Smooth muscle cell (in vitro differentiated cells): ENCODE data around the gene TRAPPC2. TPM values are rescaled to one million over a fixed set of nuclear protein-coding genes. Genes with fewer than 3 reads are reported as not detected.

Source experiments
- DNase-seq: peaks from one replicate; lab custom pipeline; 2025; ENCODE audit not compliant: unreplicated experiment; lab: John Stamatoyannopoulos, UW
- H2AFZ ChIP-seq: fragments of 200-600 bp; sonication (generic); 2 replicates; pipeline ENCODE4 v1.6.0; 2016; ENCODE audit warnings: antibody characterized with exemption, low read depth, mild to moderate bottlenecking
- H3F3A ChIP-seq: fragments of 200-600 bp; sonication (generic); 2 replicates; pipeline ENCODE4 v1.6.0; 2017; ENCODE audit warnings: antibody characterized with exemption, low read depth
- H3K27ac ChIP-seq: fragments of 200-600 bp; sonication (generic); 2 replicates; pipeline ENCODE4 v1.5.1; 2016; ENCODE audit warnings: low read depth, mild to moderate bottlenecking
- H3K27me3 ChIP-seq: fragments of 200-600 bp; sonication (generic); 2 replicates; pipeline ENCODE4 v1.6.1; 2016; ENCODE audit warnings: low read depth, mild to moderate bottlenecking
- H3K36me3 ChIP-seq: fragments of 200-600 bp; sonication (generic); 2 replicates; pipeline ENCODE4 v1.5.1; 2016; ENCODE audit warnings: low read depth
- H3K4me1 ChIP-seq: fragments of 200-600 bp; sonication (generic); 2 replicates; pipeline ENCODE4 v1.5.1; 2016; ENCODE audit warnings: low read depth
- H3K4me2 ChIP-seq: fragments of 200-600 bp; sonication (generic); 2 replicates; pipeline ENCODE4 v1.6.0; 2016; ENCODE audit warnings: mild to moderate bottlenecking
- H3K4me3 ChIP-seq: fragments of 200-600 bp; sonication (generic); 2 replicates; pipeline ENCODE4 v1.5.1; 2016; ENCODE audit warnings: mild to moderate bottlenecking
- H3K79me2 ChIP-seq: fragments of 200-600 bp; sonication (generic); 2 replicates; pipeline ENCODE4 v1.6.0; 2016; ENCODE audit warnings: low read depth, mild to moderate bottlenecking
- H3K9ac ChIP-seq: fragments of 200-600 bp; sonication (generic); 2 replicates; pipeline ENCODE4 v1.6.0; 2016; ENCODE audit warnings: low read depth
- H3K9me3 ChIP-seq: fragments of 200-600 bp; sonication (generic); replicated peaks from 2 replicates; pipeline ENCODE4 v1.5.1; 2016; ENCODE audit warnings: low read depth
- H4K20me1 ChIP-seq: fragments of 200-600 bp; sonication (generic); 2 replicates; pipeline ENCODE4 v1.6.0; 2016; ENCODE audit warnings: low read depth
- WGBS: methylation state at CpG from one replicate; pipeline ENCODE4 v1.1.7; 2016; ENCODE audit warnings: low lambda C conversion rate; 5-methylcytosine and 5-hydroxymethylcytosine counted together
- polyA plus RNA-seq: library from polyadenylated mRNA; unstranded; fragments of >200 nt; fragmentation: Nextera tagmentation; extraction: Ambion mirVana; gene quantifications from 2 replicates; pipeline ENCODE4 v1.2.1, GENCODE V29; 2016
- total RNA-seq: library from RNA; depleted of rRNA; stranded (reverse); fragments of >200 nt; gene quantifications from 2 replicates; pipeline ENCODE4 v1.2.3, GENCODE V29; 2014
- TF ChIP-seq, protein P1 (sequence below): fragments of 200-600 bp; sonication (generic); IDR thresholded peaks from 2 replicates; pipeline ENCODE4 v1.5.1; 2017; ENCODE audit warnings: borderline replicate concordance, mild to moderate bottlenecking, antibody characterized with exemption; ENCODE audit not compliant: insufficient read depth, poor library complexity, severe bottlenecking

TRAPPC2 gene
- total and polyA plus RNA-seq, 2 experiments from 2014 or later: 6.1 to 9.5 TPM

DNA sequence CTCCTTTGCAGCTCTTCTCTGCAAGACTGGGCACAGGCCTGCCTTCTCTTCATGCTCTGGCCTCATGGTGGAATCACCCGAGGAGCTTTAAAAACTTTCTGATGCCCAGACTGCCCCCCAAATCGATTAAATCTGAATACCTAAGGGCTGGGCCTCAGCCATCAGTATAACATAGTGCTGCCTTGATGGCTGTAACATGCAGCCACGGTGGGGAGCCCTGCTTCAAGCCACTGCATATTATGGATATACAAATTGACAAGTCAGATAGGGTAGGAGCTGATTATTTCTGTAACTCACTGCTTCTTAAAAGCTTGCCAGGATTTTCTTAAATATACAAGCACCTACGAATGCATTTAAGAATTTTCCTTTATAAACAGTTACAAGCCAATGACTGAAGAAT is 42.0 kb upstream of the TRAPPC2 start:
- 51% methylated on average over 4 of the region's 4 CpGs for WGBS
- no peak overlapping the region for H3K4me3 ChIP-seq
- H4K20me1 ChIP-seq: no peaks in the 10 kb centered on the region
- H3K9ac ChIP-seq: no peak overlapping the region
- no peak for DNase-seq
- no peaks in the 10 kb centered on the region for H3K4me1 ChIP-seq
- no peak overlapping the region for H3K27ac ChIP-seq
- no peaks in the 10 kb centered on the region for H3K9me3 ChIP-seq
- TF ChIP-seq, protein P1, sequence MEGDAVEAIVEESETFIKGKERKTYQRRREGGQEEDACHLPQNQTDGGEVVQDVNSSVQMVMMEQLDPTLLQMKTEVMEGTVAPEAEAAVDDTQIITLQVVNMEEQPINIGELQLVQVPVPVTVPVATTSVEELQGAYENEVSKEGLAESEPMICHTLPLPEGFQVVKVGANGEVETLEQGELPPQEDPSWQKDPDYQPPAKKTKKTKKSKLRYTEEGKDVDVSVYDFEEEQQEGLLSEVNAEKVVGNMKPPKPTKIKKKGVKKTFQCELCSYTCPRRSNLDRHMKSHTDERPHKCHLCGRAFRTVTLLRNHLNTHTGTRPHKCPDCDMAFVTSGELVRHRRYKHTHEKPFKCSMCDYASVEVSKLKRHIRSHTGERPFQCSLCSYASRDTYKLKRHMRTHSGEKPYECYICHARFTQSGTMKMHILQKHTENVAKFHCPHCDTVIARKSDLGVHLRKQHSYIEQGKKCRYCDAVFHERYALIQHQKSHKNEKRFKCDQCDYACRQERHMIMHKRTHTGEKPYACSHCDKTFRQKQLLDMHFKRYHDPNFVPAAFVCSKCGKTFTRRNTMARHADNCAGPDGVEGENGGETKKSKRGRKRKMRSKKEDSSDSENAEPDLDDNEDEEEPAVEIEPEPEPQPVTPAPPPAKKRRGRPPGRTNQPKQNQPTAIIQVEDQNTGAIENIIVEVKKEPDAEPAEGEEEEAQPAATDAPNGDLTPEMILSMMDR: no peak
- no peaks in the 10 kb centered on the region for H3F3A ChIP-seq
- H3K79me2 ChIP-seq: no peaks in the 10 kb centered on the region
- H2AFZ ChIP-seq: no peak overlapping the region
- H3K36me3 ChIP-seq: no peaks in the 10 kb centered on the region
- H3K4me2 ChIP-seq: no peak overlapping the region
- no peaks in the 10 kb centered on the region for H3K27me3 ChIP-seq

DNA sequence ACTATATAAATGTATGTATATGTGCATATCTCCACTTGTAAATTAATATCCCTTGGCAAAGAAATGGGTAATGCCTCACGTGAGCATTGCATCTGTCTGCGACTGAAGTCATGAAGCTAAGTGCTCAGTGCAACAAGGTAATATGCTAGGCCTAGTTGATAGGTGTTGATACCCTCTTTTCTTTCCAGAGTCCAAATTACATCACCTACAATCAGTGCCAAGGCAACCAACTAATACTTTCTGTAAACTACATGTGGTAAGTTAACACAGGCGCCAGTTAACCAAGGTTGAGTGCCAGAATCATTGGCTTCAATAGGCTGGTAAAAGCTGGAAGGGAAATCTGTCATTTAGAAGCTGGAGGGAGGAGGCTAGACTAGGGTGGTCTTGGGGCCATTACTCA is 41.4 kb upstream of the TRAPPC2 start:
- WGBS: 79% methylated on average over 3 of the region's 3 CpGs
- Histone ChIP-seq H3K4me3 (no peak overlapping the region), H3K4me2 (no peak overlapping the region), H2AFZ (no peak overlapping the region), H3K36me3 (no peaks in the 10 kb centered on the region), H3K9me3 (no peaks in the 10 kb centered on the region), H3F3A (no peaks in the 10 kb centered on the region), H3K27me3 (no peaks in the 10 kb centered on the region), H3K79me2 (no peaks in the 10 kb centered on the region), H4K20me1 (no peaks in the 10 kb centered on the region), H3K9ac (no peak overlapping the region), H3K4me1 (no peaks in the 10 kb centered on the region), H3K27ac (no peak overlapping the region)
- no peak for DNase-seq
- TF ChIP-seq, protein P1: no peak

DNA sequence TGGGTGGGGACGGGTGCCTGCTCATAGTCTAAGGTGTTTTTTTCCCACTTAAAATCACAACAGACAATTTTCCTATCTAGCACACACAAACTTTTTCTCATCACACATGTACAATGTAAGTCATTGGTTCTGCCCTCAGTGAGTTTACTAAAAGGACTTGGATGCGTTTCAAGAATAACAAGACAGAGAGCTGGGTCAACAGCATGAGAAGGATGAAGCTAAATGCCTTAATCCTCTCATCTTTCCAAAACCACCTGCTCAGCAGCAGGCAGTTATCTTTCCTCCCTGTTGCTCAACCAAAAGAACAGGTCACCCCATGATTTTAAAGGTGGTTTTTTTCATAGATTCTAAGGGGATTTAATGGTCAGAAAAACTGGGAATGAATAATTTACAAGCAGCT is 40.3 kb upstream of the TRAPPC2 start:
- no peak overlapping the region for H2AFZ ChIP-seq
- DNase-seq: no peak
- no peak overlapping the region for H3K9ac ChIP-seq
- H3F3A ChIP-seq: no peaks in the 10 kb centered on the region
- H3K9me3 ChIP-seq: no peaks in the 10 kb centered on the region
- H3K27me3 ChIP-seq: no peaks in the 10 kb centered on the region
- no peak overlapping the region for H3K4me2 ChIP-seq
- H3K4me3 ChIP-seq: no peak overlapping the region
- peaks cover 3% of the 10 kb centered on the region for H3K36me3 ChIP-seq
- no peaks in the 10 kb centered on the region for H3K79me2 ChIP-seq
- no peaks in the 10 kb centered on the region for H4K20me1 ChIP-seq
- WGBS: 74% methylated on average over 2 of the region's 2 CpGs
- no peaks in the 10 kb centered on the region for H3K4me1 ChIP-seq
- TF ChIP-seq, protein P1: no peak
- no peak overlapping the region for H3K27ac ChIP-seq

DNA sequence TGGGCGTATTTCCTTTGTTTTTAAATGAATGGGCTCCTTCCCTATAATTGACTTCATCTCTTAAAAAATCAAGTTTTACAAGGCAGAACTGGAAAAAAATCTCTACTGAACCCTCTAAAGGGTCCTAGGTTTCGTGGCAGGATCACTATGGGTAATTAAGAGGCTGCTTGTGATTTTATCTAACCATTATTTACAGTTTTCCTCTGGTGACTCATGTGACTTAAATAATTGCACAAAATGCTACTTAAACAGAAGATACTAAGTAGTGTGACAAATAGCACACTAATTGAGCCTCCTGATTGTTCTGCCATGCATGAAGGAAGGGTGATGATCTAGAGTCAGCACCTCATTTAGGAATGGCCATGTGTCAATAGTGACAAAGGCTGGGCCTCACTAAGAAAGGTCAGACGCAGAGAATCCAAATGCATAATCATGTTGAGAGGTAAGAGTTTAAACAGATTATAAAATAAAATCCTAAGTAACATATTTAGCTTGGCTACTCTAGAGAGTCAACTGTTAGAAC is 35.7 kb upstream of the TRAPPC2 start:
- TF ChIP-seq, protein P1: no peak
- H3K4me1 ChIP-seq: no peaks in the 10 kb centered on the region
- peaks cover 4% of the 10 kb centered on the region for H3F3A ChIP-seq
- H3K4me3 ChIP-seq: no peak overlapping the region
- peaks cover 13% of the 10 kb centered on the region for H3K36me3 ChIP-seq
- WGBS: 68% methylated on average over 3 of the region's 3 CpGs
- no peaks in the 10 kb centered on the region for H3K79me2 ChIP-seq
- no peak overlapping the region for H3K9ac ChIP-seq
- H3K4me2 ChIP-seq: no peak overlapping the region
- H3K9me3 ChIP-seq: no peaks in the 10 kb centered on the region
- no peaks in the 10 kb centered on the region for H3K27me3 ChIP-seq
- H4K20me1 ChIP-seq: no peaks in the 10 kb centered on the region
- no peak overlapping the region for H3K27ac ChIP-seq
- DNase-seq: no peak
- no peak overlapping the region for H2AFZ ChIP-seq
